ENCODE results near the gene CFD.

- TF ChIP-seq CTCF (IDR thresholded peaks at IDR 0.05; ENCODE audit: low read depth, low read length, missing input control) (no peak), SP1 (IDR thresholded peaks at IDR 0.05) (no peak), FOXA1 (IDR thresholded peaks at IDR 0.05) (no peak), HNF4A (conservative IDR thresholded peaks at IDR 0.05) (no peak), REST (IDR thresholded peaks at IDR 0.05) (no peak), RXRA (IDR thresholded peaks at IDR 0.05) (no peak), ZBTB33 (IDR thresholded peaks at IDR 0.05) (no peak), RAD21 (IDR thresholded peaks at IDR 0.05) (no peak), TAF1 (conservative IDR thresholded peaks at IDR 0.05) (no peak)
- TF ChIP-seq, protein P1, sequence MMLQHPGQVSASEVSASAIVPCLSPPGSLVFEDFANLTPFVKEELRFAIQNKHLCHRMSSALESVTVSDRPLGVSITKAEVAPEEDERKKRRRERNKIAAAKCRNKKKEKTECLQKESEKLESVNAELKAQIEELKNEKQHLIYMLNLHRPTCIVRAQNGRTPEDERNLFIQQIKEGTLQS (IDR thresholded peaks at IDR 0.05): no peak
Measured at GRCh38 chr19:823565-824121, 35.8 kb upstream of the CFD start.
